K562 (cell line): Measurements from ENCODE around the gene ADGRD1. TPM values are rescaled to one million over a fixed set of nuclear protein-coding genes. Genes with fewer than 3 reads are reported as not detected.

Experiments
- C11orf30 ChIP-seq: fragments of 450-650 bp; IDR thresholded peaks from 2 replicates; pipeline ENCODE4 v1.6.1; 2016; ENCODE audit warnings: low read depth, mild to moderate bottlenecking
- HDAC1 ChIP-seq, 2 experiments: fragments of 450-650 bp; IDR thresholded peaks; 2 replicates each; pipeline ENCODE4 v1.6.1; 2016 to 2017; ENCODE audit warnings: inconsistent platforms in 1 of 2, mild to moderate bottlenecking in 1 of 2, moderate library complexity in 1 of 2
- HNRNPK ChIP-seq: fragments of 200-400 bp; formaldehyde crosslinking; IDR thresholded peaks from one replicate; pipeline ENCODE4 v1.6.1; 2018; ENCODE audit warnings: mild to moderate bottlenecking, low read depth, low read length; ENCODE audit not compliant: poor library complexity, severe bottlenecking
- NBN ChIP-seq: fragments of 450-650 bp; IDR thresholded peaks from 2 replicates; pipeline ENCODE4 v1.6.1; 2016; ENCODE audit warnings: low read depth, mild to moderate bottlenecking
- NR2C2 ChIP-seq, 2 experiments: fragments of 200-800 bp in 1 of 2; sonication (Bioruptor generic) in 1 of 2; sonication (generic) in 1 of 2; formaldehyde crosslinking in 1 of 2; IDR thresholded peaks; 2 replicates each; pipeline versions ENCODE4 v1.6.1 to v1.8.0; 2016 to 2022; ENCODE audit warnings: mild to moderate bottlenecking in 1 of 2, missing compliant biosample characterization in 1 of 2, missing genetic modification characterization in 1 of 2, missing genetic modification reagents in 1 of 2
- RNF2 ChIP-seq: sonication (generic); IDR thresholded peaks from 2 replicates; pipeline ENCODE4 v1.6.1; 2016
- SMC3 ChIP-seq: conservative IDR thresholded peaks from 2 replicates; pipeline ENCODE4 v1.6.1; 2011; ENCODE audit warnings: low read depth, low read length, improper control_type of control experiment; ENCODE audit not compliant: insufficient read depth
- ZNF212 ChIP-seq: fragments of 450-650 bp; formaldehyde crosslinking; IDR thresholded peaks from 2 replicates; pipeline ENCODE4 v1.4.0; 2020; ENCODE audit warnings: mild to moderate bottlenecking
- polyA plus RNA-seq, 8 experiments: library from polyadenylated mRNA; depleted of rRNA in 4 of 8; stranded (reverse) in 5 of 8; unstranded in 3 of 8; fragments of >200 nt; fragmentation: Nextera tagmentation in 2 of 8; fragmentation: Illumina TruSeq in 1 of 8; extraction: Ambion mirVana in 2 of 8; extraction: Trizol in 1 of 8; gene quantifications; 2 replicates each; pipeline versions ENCODE4 v1.2.1 to v1.2.3, GENCODE V29; 2011 to 2014; ENCODE audit warnings: inconsistent platforms in 1 of 8, missing spikeins in 1 of 8
- total RNA-seq, 7 experiments: library from RNA; depleted of rRNA in 6 of 7; stranded (reverse); fragments of >200 nt in 6 of 7; fragmentation: Illumina TruSeq in 2 of 7; extraction: Trizol in 2 of 7; gene quantifications; 2 replicates each; pipeline versions ENCODE4 v1.2.1 to v1.2.3, GENCODE V29; 2011 to 2021; ENCODE audit warnings: low replicate concordance in 1 of 7
- TF ChIP-seq, protein P1 (sequence below): fragments of 200-800 bp; sonication (Bioruptor generic); IDR thresholded peaks from 2 replicates; pipeline ENCODE4 v1.6.1; 2016; ENCODE audit warnings: missing genetic modification characterization, missing compliant biosample characterization
- TF ChIP-seq, protein P2 (sequence below): IDR thresholded peaks from 3 replicates; pipeline ENCODE4 v1.6.1; 2011; ENCODE audit warnings: borderline replicate concordance, mild to moderate bottlenecking, moderate library complexity; ENCODE audit not compliant: insufficient read length; ENCODE audit errors: extremely low read depth
- TF ChIP-seq, protein P3 (sequence below): fragments of 450-650 bp; IDR thresholded peaks from 2 replicates; pipeline ENCODE4 v1.6.1; 2016; ENCODE audit warnings: missing biosample characterization, missing genetic modification characterization

ADGRD1 gene
- total and polyA plus RNA-seq, 9 of the 15 experiments (the other 6 are each of a cell fraction or from before 2014, with no cell fraction given) = 1.7 to 11.7 (median 3.3) TPM

DNA sequence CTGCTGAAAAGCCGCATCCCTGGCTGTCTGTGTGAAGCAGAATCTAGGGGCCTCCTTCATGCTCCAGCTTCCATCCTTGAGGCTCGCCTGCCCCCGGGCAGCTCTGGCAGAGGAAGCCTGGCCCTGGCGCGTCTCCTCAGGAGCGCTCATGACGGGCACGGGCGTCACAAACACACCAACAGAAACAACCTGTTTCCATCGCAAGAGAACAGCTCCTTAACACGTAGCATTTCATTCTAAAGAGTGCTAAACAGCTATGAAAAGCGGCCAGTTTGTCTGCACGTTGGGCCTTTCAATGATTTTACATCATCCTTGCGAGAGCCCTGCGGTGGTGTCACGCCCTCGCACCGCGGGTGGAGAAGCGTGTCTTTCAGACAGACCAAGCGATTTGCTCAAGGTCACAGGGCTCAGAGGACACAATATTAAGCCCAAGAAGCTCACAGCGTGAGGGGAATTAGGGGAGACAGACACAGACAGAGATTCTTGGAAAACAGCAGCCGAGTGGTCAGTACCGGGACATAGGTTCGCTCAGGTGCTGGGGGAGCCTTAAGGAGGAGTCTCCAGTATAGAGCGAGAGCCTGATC lies 4.9 kb downstream of the ADGRD1 start (continued):
- TF ChIP-seq, protein P1, sequence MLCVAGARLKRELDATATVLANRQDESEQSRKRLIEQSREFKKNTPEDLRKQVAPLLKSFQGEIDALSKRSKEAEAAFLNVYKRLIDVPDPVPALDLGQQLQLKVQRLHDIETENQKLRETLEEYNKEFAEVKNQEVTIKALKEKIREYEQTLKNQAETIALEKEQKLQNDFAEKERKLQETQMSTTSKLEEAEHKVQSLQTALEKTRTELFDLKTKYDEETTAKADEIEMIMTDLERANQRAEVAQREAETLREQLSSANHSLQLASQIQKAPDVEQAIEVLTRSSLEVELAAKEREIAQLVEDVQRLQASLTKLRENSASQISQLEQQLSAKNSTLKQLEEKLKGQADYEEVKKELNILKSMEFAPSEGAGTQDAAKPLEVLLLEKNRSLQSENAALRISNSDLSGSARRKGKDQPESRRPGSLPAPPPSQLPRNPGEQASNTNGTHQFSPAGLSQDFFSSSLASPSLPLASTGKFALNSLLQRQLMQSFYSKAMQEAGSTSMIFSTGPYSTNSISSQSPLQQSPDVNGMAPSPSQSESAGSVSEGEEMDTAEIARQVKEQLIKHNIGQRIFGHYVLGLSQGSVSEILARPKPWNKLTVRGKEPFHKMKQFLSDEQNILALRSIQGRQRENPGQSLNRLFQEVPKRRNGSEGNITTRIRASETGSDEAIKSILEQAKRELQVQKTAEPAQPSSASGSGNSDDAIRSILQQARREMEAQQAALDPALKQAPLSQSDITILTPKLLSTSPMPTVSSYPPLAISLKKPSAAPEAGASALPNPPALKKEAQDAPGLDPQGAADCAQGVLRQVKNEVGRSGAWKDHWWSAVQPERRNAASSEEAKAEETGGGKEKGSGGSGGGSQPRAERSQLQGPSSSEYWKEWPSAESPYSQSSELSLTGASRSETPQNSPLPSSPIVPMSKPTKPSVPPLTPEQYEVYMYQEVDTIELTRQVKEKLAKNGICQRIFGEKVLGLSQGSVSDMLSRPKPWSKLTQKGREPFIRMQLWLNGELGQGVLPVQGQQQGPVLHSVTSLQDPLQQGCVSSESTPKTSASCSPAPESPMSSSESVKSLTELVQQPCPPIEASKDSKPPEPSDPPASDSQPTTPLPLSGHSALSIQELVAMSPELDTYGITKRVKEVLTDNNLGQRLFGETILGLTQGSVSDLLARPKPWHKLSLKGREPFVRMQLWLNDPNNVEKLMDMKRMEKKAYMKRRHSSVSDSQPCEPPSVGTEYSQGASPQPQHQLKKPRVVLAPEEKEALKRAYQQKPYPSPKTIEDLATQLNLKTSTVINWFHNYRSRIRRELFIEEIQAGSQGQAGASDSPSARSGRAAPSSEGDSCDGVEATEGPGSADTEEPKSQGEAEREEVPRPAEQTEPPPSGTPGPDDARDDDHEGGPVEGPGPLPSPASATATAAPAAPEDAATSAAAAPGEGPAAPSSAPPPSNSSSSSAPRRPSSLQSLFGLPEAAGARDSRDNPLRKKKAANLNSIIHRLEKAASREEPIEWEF (CRISPR knock-in tag) = no peak
- TF ChIP-seq RNF2 (peak; percentile 39; the same call in 1 of the 2 replicates), HDAC1 (IDR thresholded peaks at IDR 0.05) (no peak), ZNF212 (CRISPR knock-in tag) (no peak), SMC3 (no peak), HNRNPK (no peak), C11orf30 (no peak), NR2C2 (CRISPR knock-in tag; IDR thresholded peaks at IDR 0.05) (no peak), NR2C2 (tag; IDR thresholded peaks at IDR 0.05) (peak; percentile 45; the same call in 1 of the 2 replicates), NBN (no peak)
- TF ChIP-seq, protein P2, sequence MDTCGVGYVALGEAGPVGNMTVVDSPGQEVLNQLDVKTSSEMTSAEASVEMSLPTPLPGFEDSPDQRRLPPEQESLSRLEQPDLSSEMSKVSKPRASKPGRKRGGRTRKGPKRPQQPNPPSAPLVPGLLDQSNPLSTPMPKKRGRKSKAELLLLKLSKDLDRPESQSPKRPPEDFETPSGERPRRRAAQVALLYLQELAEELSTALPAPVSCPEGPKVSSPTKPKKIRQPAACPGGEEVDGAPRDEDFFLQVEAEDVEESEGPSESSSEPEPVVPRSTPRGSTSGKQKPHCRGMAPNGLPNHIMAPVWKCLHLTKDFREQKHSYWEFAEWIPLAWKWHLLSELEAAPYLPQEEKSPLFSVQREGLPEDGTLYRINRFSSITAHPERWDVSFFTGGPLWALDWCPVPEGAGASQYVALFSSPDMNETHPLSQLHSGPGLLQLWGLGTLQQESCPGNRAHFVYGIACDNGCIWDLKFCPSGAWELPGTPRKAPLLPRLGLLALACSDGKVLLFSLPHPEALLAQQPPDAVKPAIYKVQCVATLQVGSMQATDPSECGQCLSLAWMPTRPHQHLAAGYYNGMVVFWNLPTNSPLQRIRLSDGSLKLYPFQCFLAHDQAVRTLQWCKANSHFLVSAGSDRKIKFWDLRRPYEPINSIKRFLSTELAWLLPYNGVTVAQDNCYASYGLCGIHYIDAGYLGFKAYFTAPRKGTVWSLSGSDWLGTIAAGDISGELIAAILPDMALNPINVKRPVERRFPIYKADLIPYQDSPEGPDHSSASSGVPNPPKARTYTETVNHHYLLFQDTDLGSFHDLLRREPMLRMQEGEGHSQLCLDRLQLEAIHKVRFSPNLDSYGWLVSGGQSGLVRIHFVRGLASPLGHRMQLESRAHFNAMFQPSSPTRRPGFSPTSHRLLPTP = no peak
- TF ChIP-seq, protein P3, sequence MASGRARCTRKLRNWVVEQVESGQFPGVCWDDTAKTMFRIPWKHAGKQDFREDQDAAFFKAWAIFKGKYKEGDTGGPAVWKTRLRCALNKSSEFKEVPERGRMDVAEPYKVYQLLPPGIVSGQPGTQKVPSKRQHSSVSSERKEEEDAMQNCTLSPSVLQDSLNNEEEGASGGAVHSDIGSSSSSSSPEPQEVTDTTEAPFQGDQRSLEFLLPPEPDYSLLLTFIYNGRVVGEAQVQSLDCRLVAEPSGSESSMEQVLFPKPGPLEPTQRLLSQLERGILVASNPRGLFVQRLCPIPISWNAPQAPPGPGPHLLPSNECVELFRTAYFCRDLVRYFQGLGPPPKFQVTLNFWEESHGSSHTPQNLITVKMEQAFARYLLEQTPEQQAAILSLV (tag) = no peak
